HepG2 (cell line): ENCODE measurements around the gene PRRT1B. TPM values are rescaled to one million over a fixed set of nuclear protein-coding genes. Genes with fewer than 3 reads are reported as not detected.
A peak's percentile ranks its signal among the peaks of the same experiment; 100 is the strongest.

Source experiments
- AKNA ChIP-seq: sonication (generic); formaldehyde crosslinking; IDR thresholded peaks from 2 replicates; pipeline ENCODE4 v1.4.0; 2020; ENCODE audit warnings: missing genetic modification reagents, borderline replicate concordance
- ATF7-NPFF ChIP-seq: sonication (generic); formaldehyde crosslinking; IDR thresholded peaks from 2 replicates; pipeline ENCODE4 v1.8.1; 2023; ENCODE audit warnings: mild to moderate bottlenecking, low read depth, missing genetic modification reagents, moderate library complexity
- CHD4 ChIP-seq: fragments of 200-600 bp; sonication (generic); IDR thresholded peaks from 2 replicates; pipeline ENCODE4 v1.7.0; 2017; ENCODE audit warnings: mild to moderate bottlenecking, low read length, borderline replicate concordance
- EP300 ChIP-seq, 3 experiments: sonication (generic) in 1 of 3; formaldehyde crosslinking in 1 of 3; IDR thresholded peaks; 2 replicates each; pipeline versions ENCODE4 v1.5.1 to v1.6.1; 2011 to 2020; ENCODE audit warnings: low read depth in 2 of 3, low read length in 2 of 3, borderline replicate concordance in 1 of 3, improper control_type of control experiment in 1 of 3, mild to moderate bottlenecking in 1 of 3, missing genetic modification reagents in 1 of 3, moderate library complexity in 1 of 3
- FOXJ3 ChIP-seq: sonication (generic); formaldehyde crosslinking; IDR thresholded peaks from 2 replicates; pipeline ENCODE4 v1.4.0; 2020; ENCODE audit warnings: missing genetic modification reagents, mild to moderate bottlenecking, borderline replicate concordance
- IKZF4 ChIP-seq: sonication (generic); formaldehyde crosslinking; IDR thresholded peaks from 2 replicates; pipeline ENCODE4 v1.5.1; 2020; ENCODE audit warnings: borderline replicate concordance, mild to moderate bottlenecking, low read depth, missing genetic modification reagents; ENCODE audit errors: not compliant biosample characterization
- MATR3 ChIP-seq: sonication (generic); formaldehyde crosslinking; IDR thresholded peaks from 2 replicates; pipeline ENCODE4 v1.4.0; 2020; ENCODE audit warnings: missing genetic modification reagents
- PHF5A ChIP-seq: IDR thresholded peaks from one replicate; pipeline ENCODE4 v1.6.1; 2018; ENCODE audit warnings: low read depth, missing genetic modification reagents; ENCODE audit not compliant: unreplicated experiment
- STAT6 ChIP-seq: sonication (generic); formaldehyde crosslinking; IDR thresholded peaks from 2 replicates; pipeline ENCODE4 v1.4.0; 2020; ENCODE audit warnings: missing genetic modification reagents, mild to moderate bottlenecking, borderline replicate concordance
- TCF12 ChIP-seq, 2 experiments: fragments of 450-650 bp in 1 of 2; sonication (generic) in 1 of 2; formaldehyde crosslinking in 1 of 2; IDR thresholded peaks; 2 replicates each; pipeline versions ENCODE4 v1.6.1 to v1.8.0; 2017 to 2022; ENCODE audit warnings: antibody characterized with exemption in 1 of 2, mild to moderate bottlenecking in 1 of 2, missing genetic modification reagents in 1 of 2, moderate library complexity in 1 of 2
- ZHX1 ChIP-seq: sonication (generic); formaldehyde crosslinking; IDR thresholded peaks from 2 replicates; pipeline ENCODE4 v1.8.1; 2022; ENCODE audit warnings: low read depth, mild to moderate bottlenecking, missing genetic modification reagents
- ZNF136 ChIP-seq: sonication (generic); formaldehyde crosslinking; IDR thresholded peaks from 2 replicates; pipeline ENCODE4 v1.8.1; 2022; ENCODE audit warnings: low read depth, mild to moderate bottlenecking, moderate library complexity, missing genetic modification reagents
- ZNF30 ChIP-seq: sonication (generic); formaldehyde crosslinking; IDR thresholded peaks from 2 replicates; pipeline ENCODE4 v1.5.0; 2020; ENCODE audit warnings: mild to moderate bottlenecking, missing genetic modification reagents
- polyA plus RNA-seq, 8 experiments: library from polyadenylated mRNA; depleted of rRNA in 3 of 8; stranded (reverse) in 7 of 8; unstranded in 1 of 8; fragments of >200 nt; fragmentation: Illumina TruSeq in 4 of 8; extraction: Trizol in 4 of 8; gene quantifications; 2 replicates each; pipeline versions ENCODE4 v1.2.1 to v1.2.3, GENCODE V29; 2011 to 2016; ENCODE audit warnings: low read depth in 4 of 8, missing spikeins in 1 of 8, mixed read lengths in 1 of 8; ENCODE audit not compliant: insufficient read depth in 1 of 8
- total RNA-seq, 5 experiments: library from RNA; depleted of rRNA; stranded (reverse); fragments of >200 nt; fragmentation: Illumina TruSeq; extraction: Trizol; gene quantifications; 2 replicates each; pipeline ENCODE4 v1.2.3, GENCODE V29; 2016; ENCODE audit warnings: low read depth in 1 of 5
- TF ChIP-seq, protein P1 (sequence below): sonication (generic); formaldehyde crosslinking; IDR thresholded peaks from 2 replicates; pipeline ENCODE4 v1.5.0; 2020; ENCODE audit warnings: mild to moderate bottlenecking, missing genetic modification reagents, moderate library complexity

PRRT1B gene
- total and polyA plus RNA-seq, 2 of the 13 experiments (the other 11 are each of a cell fraction or from before 2014, with no cell fraction given), result not detected

DNA sequence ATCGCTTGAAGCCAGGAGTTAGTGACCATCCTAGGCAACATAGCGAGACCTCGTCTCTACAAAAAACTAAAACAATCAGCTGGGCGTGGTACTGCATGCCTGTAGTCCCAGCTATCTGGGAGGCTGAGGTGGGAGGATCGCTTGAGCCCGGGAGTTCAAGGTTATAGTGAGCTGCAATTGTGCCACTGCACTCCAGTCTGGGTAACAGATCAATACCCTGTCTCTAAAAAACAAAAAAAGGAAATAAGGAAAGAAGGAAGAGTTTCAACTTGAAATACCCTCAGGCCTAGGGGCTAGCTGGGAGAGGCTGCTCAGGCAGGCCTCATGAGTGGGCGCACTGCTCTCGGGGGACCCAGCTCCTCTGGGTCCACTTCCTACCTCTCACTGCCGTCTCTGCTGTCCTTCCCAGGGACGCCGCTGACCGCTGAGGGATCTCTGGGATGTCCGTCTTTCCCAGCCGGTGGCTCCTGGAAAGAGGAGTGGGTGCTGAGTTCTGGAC lies 56.4 kb downstream of the PRRT1B start (continued):
- TF ChIP-seq STAT6 (CRISPR knock-in tag) (no peak), ZHX1 (0 out of 2 replicates have a peak, but pooled peaks have one; percentile 39), ATF7-NPFF (CRISPR knock-in tag) (no peak), ZNF136 (CRISPR knock-in tag) (peak; percentile 69; the same call in 1 of the 2 replicates), ZNF30 (CRISPR knock-in tag) (no peak), TCF12 (IDR thresholded peaks at IDR 0.05) (no peak), TCF12 (CRISPR knock-in tag; IDR thresholded peaks at IDR 0.05) (peak; percentile 52; the same call in 1 of the 2 replicates), CHD4 (no peak), AKNA (CRISPR knock-in tag) (0 out of 2 replicates have a peak, but pooled peaks have one; percentile 20), PHF5A (CRISPR knock-in tag) (no peak), IKZF4 (no peak), MATR3 (CRISPR knock-in tag) (no peak), FOXJ3 (CRISPR knock-in tag) (peak; percentile 80), EP300 (IDR thresholded peaks at IDR 0.05; ENCODE audit: low read depth in 2 of 2, low read length in 2 of 2) (peak in 1 of 2 experiments; percentile 59; a peak in 2 of 4 replicates), EP300 (CRISPR knock-in tag; IDR thresholded peaks at IDR 0.05; ENCODE audit: borderline replicate concordance) (no peak)
- TF ChIP-seq, protein P1, sequence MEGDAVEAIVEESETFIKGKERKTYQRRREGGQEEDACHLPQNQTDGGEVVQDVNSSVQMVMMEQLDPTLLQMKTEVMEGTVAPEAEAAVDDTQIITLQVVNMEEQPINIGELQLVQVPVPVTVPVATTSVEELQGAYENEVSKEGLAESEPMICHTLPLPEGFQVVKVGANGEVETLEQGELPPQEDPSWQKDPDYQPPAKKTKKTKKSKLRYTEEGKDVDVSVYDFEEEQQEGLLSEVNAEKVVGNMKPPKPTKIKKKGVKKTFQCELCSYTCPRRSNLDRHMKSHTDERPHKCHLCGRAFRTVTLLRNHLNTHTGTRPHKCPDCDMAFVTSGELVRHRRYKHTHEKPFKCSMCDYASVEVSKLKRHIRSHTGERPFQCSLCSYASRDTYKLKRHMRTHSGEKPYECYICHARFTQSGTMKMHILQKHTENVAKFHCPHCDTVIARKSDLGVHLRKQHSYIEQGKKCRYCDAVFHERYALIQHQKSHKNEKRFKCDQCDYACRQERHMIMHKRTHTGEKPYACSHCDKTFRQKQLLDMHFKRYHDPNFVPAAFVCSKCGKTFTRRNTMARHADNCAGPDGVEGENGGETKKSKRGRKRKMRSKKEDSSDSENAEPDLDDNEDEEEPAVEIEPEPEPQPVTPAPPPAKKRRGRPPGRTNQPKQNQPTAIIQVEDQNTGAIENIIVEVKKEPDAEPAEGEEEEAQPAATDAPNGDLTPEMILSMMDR, result no peak
